Activated CD4-positive, alpha-beta T cell treated with anti-CD3 and anti-CD28 coated beads, Interleukin-2, amount 50 U/mL, for 48 hours (primary cell): ENCODE measurements around the gene NLRP8.
"Not testable (repeated sequence)": the region's sequence is repeated elsewhere in the genome, so short reads cannot be mapped to it uniquely, and the experiment has no call there.

Source experiments
- DNase-seq, 2 experiments: peaks; one replicate each; pipeline ENCODE4 v3.0.0-alpha.2; 2020

NLRP8 gene

GRCh38 chr19:55980415-55980814 lies 32.8 kb downstream of the NLRP8 start:
- no peak for DNase-seq

GRCh38 chr19:55985254-55985653 lies 37.6 kb downstream of the NLRP8 start:
- DNase-seq: no peak

- DNase-seq: no peak
Observed at GRCh38 chr19:55986487-55986886, 38.9 kb downstream of the NLRP8 start, which contains the start of gene NLRP5. Gene NLRP5, plus strand, starts transcription at chr19:55986775.

- DNase-seq: no peak
Observed at GRCh38 chr19:55990831-55991230, 43.2 kb downstream of the NLRP8 start.

GRCh38 chr19:55993492-55993891 lies 45.9 kb downstream of the NLRP8 start:
- DNase-seq: no peak

GRCh38 chr19:56014765-56015164 lies 67.1 kb downstream of the NLRP8 start:
- no peak for DNase-seq

- DNase-seq: no peak
Observed at GRCh38 chr19:56015756-56016155, 68.1 kb downstream of the NLRP8 start.

- not testable (repeated sequence) for DNase-seq
Observed at GRCh38 chr19:56019325-56019724, 71.7 kb downstream of the NLRP8 start.

- DNase-seq: not testable (repeated sequence)
Observed at GRCh38 chr19:56020355-56020975, 72.8 kb downstream of the NLRP8 start.

GRCh38 chr19:56026769-56027168 lies 79.1 kb downstream of the NLRP8 start:
- no peak for DNase-seq
